ENCODE results near the gene PPCDC. TPM values are rescaled to one million over a fixed set of nuclear protein-coding genes. Genes with fewer than 3 reads are reported as not detected.

Gene PPCDC
- total RNA-seq, 2 donors from 2014 or later, result 15.9 to 24.5 TPM

DNA sequence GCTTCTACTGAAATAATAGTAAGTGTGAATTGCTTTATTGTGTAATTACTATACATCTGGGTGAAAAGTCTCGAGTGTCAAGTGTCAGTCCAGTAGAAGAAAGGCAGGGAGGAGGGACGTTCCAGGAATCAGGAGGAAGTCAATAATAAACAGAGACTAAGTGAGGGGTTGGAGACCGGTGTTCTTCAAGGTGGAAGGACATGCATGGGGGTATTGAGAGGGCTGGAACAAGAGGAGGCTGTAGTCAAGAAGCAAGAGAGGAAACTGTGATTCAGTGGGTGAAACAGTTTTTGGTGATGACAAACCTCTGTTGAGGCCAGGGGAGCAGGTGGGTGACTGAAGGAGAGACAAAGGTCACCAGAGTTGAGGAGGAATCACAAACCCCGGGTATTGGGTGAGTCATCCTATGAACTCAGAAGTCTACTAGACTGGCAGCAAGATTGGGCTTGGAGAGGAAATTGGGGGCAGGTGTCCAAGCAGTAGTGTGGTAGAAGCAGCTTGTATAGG, 39.6 kb upstream of the PPCDC start:
- Mint-ChIP-seq H3K36me3 (ENCODE audit: low read depth) (no peaks in the 10 kb centered on the region), H3K27me3 (ENCODE audit: insufficient read depth) (peaks cover 12% of the 10 kb centered on the region), H3K9me3 (no peaks in the 10 kb centered on the region), H3K27ac (no peak overlapping the region), H3K4me1 (no peaks in the 10 kb centered on the region), H3K4me3 (no peak overlapping the region)
- TF ChIP-seq, protein P1, sequence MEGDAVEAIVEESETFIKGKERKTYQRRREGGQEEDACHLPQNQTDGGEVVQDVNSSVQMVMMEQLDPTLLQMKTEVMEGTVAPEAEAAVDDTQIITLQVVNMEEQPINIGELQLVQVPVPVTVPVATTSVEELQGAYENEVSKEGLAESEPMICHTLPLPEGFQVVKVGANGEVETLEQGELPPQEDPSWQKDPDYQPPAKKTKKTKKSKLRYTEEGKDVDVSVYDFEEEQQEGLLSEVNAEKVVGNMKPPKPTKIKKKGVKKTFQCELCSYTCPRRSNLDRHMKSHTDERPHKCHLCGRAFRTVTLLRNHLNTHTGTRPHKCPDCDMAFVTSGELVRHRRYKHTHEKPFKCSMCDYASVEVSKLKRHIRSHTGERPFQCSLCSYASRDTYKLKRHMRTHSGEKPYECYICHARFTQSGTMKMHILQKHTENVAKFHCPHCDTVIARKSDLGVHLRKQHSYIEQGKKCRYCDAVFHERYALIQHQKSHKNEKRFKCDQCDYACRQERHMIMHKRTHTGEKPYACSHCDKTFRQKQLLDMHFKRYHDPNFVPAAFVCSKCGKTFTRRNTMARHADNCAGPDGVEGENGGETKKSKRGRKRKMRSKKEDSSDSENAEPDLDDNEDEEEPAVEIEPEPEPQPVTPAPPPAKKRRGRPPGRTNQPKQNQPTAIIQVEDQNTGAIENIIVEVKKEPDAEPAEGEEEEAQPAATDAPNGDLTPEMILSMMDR (conservative IDR thresholded peaks at IDR 0.05), result no peak
- Histone ChIP-seq H3K36me3 (ENCODE audit: control insufficient read depth, insufficient read depth, low read length) (no peaks in the 10 kb centered on the region), H3K27me3 (ENCODE audit: control insufficient read depth, insufficient read depth, low read length, poor library complexity, severe bottlenecking) (no peaks in the 10 kb centered on the region), H3K9ac (ENCODE audit: extremely low read depth, low read length, poor library complexity, severe bottlenecking) (no peak overlapping the region), H3K4me3 (ENCODE audit: low read length) (no peak overlapping the region), H3K27ac (ENCODE audit: low read depth, low read length) (no peak overlapping the region), H3K9me3 (ENCODE audit: control insufficient read depth, low read length) (no peaks in the 10 kb centered on the region), H3K4me1 (ENCODE audit: control insufficient read depth, insufficient read depth, low read length) (no peaks in the 10 kb centered on the region)
- no peak for DNase-seq
- WGBS, 2 experiments (ENCODE audit: insufficient coverage in 1 of 2, insufficient read length in 1 of 2), result 71 to 74% methylated on average over 2 to 4 of the region's 4 CpGs

DNA sequence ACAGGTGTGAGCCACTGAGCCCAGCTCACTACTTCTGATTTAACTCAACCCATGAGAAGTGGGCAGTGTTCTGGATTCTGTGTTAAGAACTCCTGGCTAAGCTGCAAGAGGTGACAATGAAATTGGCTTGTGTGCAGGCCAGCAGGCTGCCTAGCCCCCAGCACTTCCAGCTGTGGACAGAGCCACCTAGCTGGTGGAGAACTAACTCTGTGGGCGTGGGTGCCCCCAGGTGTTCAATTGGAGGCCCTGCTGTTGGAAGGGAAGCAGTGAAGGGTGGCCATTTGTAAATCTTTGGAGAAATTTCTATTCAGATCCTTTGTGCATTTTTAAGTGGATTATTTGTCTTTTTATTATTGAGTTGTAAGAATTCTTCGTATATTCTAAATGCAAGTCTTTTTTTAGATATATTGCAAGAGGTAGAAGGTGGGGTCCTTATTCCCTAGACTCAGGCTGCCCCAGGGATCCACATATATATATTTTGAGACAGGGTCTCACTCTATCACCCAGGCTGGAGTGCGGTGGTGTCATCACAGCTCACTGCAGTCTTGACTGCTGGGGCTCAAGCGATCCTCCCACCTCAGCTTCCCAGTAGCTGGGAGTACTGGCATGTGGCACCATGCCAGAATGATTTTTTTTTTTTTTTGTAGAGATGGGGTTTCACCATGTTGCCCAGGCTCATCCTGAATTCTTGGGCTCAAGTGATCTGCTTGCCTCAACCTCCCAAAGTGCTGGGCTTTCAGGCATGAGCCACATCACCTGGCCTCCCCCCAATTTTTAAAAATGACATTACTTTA, 35.2 kb upstream of the PPCDC start:
- 62 to 67% methylated on average over 3 of the region's 4 CpGs for whole genome bisulfite sequencing, 2 experiments (ENCODE audit: insufficient coverage in 1 of 2, insufficient read length in 1 of 2)
- no peaks in the 10 kb centered on the region for H3K36me3 ChIP-seq (ENCODE audit: control insufficient read depth, insufficient read depth, low read length)
- H3K27ac ChIP-seq (ENCODE audit: low read depth, low read length), result no peak overlapping the region
- no peak overlapping the region for H3K4me3 ChIP-seq (ENCODE audit: low read length)
- H3K36me3 Mint-ChIP-seq (ENCODE audit: low read depth), result no peaks in the 10 kb centered on the region
- DNase-seq, result peak; percentile 85
- H3K27ac Mint-ChIP-seq, result no peak overlapping the region
- H3K9me3 Mint-ChIP-seq, result no peaks in the 10 kb centered on the region
- H3K9me3 ChIP-seq (ENCODE audit: control insufficient read depth, low read length), result no peaks in the 10 kb centered on the region
- no peak overlapping the region for H3K4me3 Mint-ChIP-seq
- TF ChIP-seq, protein P1 (conservative IDR thresholded peaks at IDR 0.05), result peak; percentile 89
- no peaks in the 10 kb centered on the region for H3K4me1 Mint-ChIP-seq
- no peak overlapping the region for H3K9ac ChIP-seq (ENCODE audit: extremely low read depth, low read length, poor library complexity, severe bottlenecking)
- peaks cover 26% of the 10 kb centered on the region for H3K27me3 Mint-ChIP-seq (ENCODE audit: insufficient read depth)
- H3K4me1 ChIP-seq (ENCODE audit: control insufficient read depth, insufficient read depth, low read length), result no peaks in the 10 kb centered on the region
- peaks cover 8% of the 10 kb centered on the region for H3K27me3 ChIP-seq (ENCODE audit: control insufficient read depth, insufficient read depth, low read length, poor library complexity, severe bottlenecking)

DNA sequence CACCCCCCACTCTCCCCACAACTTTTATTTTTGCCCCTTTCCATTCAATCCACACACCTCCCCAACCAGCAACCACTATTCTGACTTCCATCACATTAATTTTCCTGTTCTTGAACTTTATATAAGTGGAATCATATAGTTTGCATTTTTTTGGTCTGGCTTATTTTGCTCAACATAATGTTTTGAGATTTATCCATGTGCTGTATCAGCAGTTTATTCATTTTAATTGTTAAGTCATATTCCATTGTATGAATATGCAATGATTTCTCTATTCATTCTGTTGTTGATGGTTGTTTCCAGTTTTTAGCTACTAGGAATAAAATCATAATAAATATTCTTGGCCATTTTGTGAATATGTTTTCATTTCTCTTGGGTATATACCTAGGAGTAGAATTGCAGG, 33.9 kb upstream of the PPCDC start:
- no peaks in the 10 kb centered on the region for H3K9me3 ChIP-seq (ENCODE audit: control insufficient read depth, low read length)
- no peak overlapping the region for H3K4me3 Mint-ChIP-seq
- no peaks in the 10 kb centered on the region for H3K4me1 Mint-ChIP-seq
- no peak overlapping the region for H3K27ac Mint-ChIP-seq
- H3K4me1 ChIP-seq (ENCODE audit: control insufficient read depth, insufficient read depth, low read length), result no peaks in the 10 kb centered on the region
- no peaks in the 10 kb centered on the region for H3K36me3 ChIP-seq (ENCODE audit: control insufficient read depth, insufficient read depth, low read length)
- DNase-seq, result no peak
- H3K27ac ChIP-seq (ENCODE audit: low read depth, low read length), result no peak overlapping the region
- peaks cover 22% of the 10 kb centered on the region for H3K27me3 Mint-ChIP-seq (ENCODE audit: insufficient read depth)
- no peaks in the 10 kb centered on the region for H3K36me3 Mint-ChIP-seq (ENCODE audit: low read depth)
- H3K9ac ChIP-seq (ENCODE audit: extremely low read depth, low read length, poor library complexity, severe bottlenecking), result no peak overlapping the region
- no peaks in the 10 kb centered on the region for H3K9me3 Mint-ChIP-seq
- H3K4me3 ChIP-seq (ENCODE audit: low read length), result no peak overlapping the region
- TF ChIP-seq, protein P1 (conservative IDR thresholded peaks at IDR 0.05), result no peak
- H3K27me3 ChIP-seq (ENCODE audit: control insufficient read depth, insufficient read depth, low read length, poor library complexity, severe bottlenecking), result peaks cover 8% of the 10 kb centered on the region
